ENCODE data around the gene PCDH9. TPM values are rescaled to one million over a fixed set of nuclear protein-coding genes. Genes with fewer than 3 reads are reported as not detected.

PCDH9 gene
- total RNA-seq, 1 donor from 2014 or later, result 29.7 TPM

DNA sequence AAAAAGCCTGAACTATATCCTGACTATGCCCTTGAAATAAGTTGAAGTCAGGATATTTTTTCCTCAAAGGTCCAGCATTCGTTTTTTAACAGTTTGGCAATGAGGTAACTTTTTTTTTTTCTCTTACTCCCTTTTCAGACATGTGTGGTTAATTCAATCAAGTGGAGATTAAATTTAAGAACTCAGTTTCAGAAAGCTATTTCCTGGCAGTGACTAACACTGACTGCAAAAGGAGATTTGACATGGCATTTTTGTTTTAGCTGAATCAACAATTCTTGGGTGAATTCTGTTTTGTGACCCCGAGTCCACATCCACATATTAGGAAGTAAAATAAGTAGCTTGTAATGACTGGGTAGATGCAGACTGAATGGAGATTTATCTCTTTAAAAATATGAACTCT, 716.4 kb downstream of the PCDH9 start:
- DNase-seq (ENCODE audit: low spot score in 2 of 2, unreplicated experiment in 2 of 2), result no peak
- Mint-ChIP-seq H3K4me3 (no peak overlapping the region), H3K27me3 (ENCODE audit: low read depth) (peaks cover 4% of the 10 kb centered on the region), H3K9me3 (peaks cover 4% of the 10 kb centered on the region), H3K27ac (no peak overlapping the region), H3K4me1 (peaks cover 7% of the 10 kb centered on the region), H3K36me3 (peaks cover 3% of the 10 kb centered on the region)
- TF ChIP-seq CTCF (IDR thresholded peaks at IDR 0.05; ENCODE audit: unreplicated experiment), result no peak

DNA sequence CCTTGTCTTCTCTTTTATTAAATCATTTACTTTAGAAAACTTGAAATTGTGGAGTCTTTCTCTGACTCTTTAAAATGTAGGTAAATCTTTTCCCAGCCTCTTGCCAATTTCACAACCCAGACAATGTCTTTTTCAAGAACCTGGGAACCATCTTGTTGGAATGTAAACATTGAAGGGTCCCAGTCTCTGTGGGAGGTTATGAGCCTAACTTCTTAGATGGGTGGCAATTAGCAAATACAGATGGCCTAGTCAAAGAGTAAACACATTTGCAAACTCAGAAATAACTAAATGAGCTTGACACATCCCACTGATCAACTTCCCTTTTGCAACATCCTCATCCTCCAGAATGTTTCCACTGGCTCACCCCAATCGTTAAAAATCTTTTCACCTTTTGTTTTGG, 721.0 kb downstream of the PCDH9 start:
- Mint-ChIP-seq H3K27ac (no peak overlapping the region), H3K4me3 (no peak overlapping the region), H3K27me3 (ENCODE audit: low read depth) (no peaks in the 10 kb centered on the region), H3K4me1 (peaks cover 7% of the 10 kb centered on the region), H3K36me3 (peaks cover 3% of the 10 kb centered on the region), H3K9me3 (peaks cover 5% of the 10 kb centered on the region)
- no peak for DNase-seq (ENCODE audit: low spot score in 2 of 2, unreplicated experiment in 2 of 2)
- no peak for TF ChIP-seq CTCF (IDR thresholded peaks at IDR 0.05; ENCODE audit: unreplicated experiment)

- no peak for TF ChIP-seq CTCF (IDR thresholded peaks at IDR 0.05; ENCODE audit: unreplicated experiment)
- no peak for DNase-seq (ENCODE audit: low spot score in 2 of 2, unreplicated experiment in 2 of 2)
- peaks cover 2% of the 10 kb centered on the region for H3K4me1 Mint-ChIP-seq
- peaks cover 3% of the 10 kb centered on the region for H3K36me3 Mint-ChIP-seq
- no peak overlapping the region for H3K27ac Mint-ChIP-seq
- no peaks in the 10 kb centered on the region for H3K27me3 Mint-ChIP-seq (ENCODE audit: low read depth)
- H3K4me3 Mint-ChIP-seq, result no peak overlapping the region
- peaks cover 5% of the 10 kb centered on the region for H3K9me3 Mint-ChIP-seq
Measured at GRCh38 chr13:66508153-66508909, 721.8 kb downstream of the PCDH9 start.

DNA sequence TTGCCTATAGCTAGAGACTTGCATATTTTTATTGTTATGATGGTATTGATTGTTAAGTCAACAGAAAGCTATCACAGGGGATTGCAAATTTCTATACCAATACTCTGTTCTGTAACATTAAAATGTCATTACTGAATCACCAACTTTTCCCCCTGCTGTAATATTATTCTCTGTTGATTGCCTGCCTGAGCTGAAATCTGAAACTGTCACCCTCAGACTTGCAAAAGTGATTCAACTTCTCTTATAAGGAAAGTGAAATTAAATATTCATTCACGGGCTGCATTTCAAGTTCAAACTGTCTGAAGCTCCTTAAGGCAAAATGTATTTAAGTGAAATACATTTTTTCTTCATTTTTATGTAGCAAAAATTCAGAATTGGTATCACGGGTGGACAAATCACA, 723.2 kb downstream of the PCDH9 start:
- H3K4me3 Mint-ChIP-seq, result no peak overlapping the region
- DNase-seq (ENCODE audit: low spot score in 2 of 2, unreplicated experiment in 2 of 2), result no peak

DNA sequence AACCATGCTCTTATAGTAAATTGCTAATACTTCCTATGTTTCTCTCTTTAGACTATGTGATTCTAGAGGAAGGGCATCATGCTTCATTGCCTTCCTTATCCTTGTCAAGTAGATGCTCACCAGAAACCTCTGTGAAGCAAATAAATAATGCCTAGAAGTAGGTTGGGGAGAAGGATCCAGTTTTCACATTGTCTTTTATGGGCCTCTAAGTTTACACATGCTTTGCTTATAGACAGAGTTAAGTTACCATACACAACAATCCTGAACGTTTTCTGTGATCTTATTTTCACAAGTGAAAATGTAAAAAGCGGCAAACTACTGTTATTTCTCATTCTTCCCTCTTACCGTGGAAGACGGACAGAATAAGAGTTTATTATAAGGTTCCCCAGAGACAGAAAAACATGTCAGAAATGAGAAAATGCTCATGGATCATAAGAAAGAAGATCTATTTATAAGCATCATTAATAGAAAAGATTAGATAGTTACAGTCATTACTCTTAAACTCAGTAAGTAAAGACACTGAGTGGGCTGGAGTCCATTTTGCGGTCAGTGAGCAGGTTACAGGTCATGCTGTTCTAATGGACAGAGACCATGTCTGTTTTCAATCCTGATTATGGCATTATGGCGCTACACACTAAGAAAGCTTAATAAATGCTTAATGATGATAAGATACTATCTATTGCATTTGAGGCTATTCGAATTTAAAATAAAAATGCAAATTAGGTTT, 723.9 kb downstream of the PCDH9 start:
- DNase-seq (ENCODE audit: low spot score in 2 of 2, unreplicated experiment in 2 of 2), result no peak
- peaks cover 3% of the 10 kb centered on the region for H3K4me1 Mint-ChIP-seq
- H3K27ac Mint-ChIP-seq, result no peak overlapping the region

More for the DNA sequence above, 723.2 kb downstream of the PCDH9 start:
- H3K36me3 Mint-ChIP-seq, result peaks cover 3% of the 10 kb centered on the region
- H3K9me3 Mint-ChIP-seq, result peaks cover 5% of the 10 kb centered on the region
- H3K27me3 Mint-ChIP-seq (ENCODE audit: low read depth), result no peaks in the 10 kb centered on the region
- peaks cover 3% of the 10 kb centered on the region for H3K4me1 Mint-ChIP-seq
- TF ChIP-seq CTCF (IDR thresholded peaks at IDR 0.05; ENCODE audit: unreplicated experiment), result no peak
- no peak overlapping the region for H3K27ac Mint-ChIP-seq

More for the DNA sequence above, 723.9 kb downstream of the PCDH9 start:
- Mint-ChIP-seq H3K4me3 (no peak overlapping the region), H3K9me3 (peaks cover 5% of the 10 kb centered on the region), H3K36me3 (peaks cover 3% of the 10 kb centered on the region), H3K27me3 (ENCODE audit: low read depth) (no peaks in the 10 kb centered on the region)
- TF ChIP-seq CTCF (IDR thresholded peaks at IDR 0.05; ENCODE audit: unreplicated experiment), result no peak
